Gastrocnemius medialis (tissue), 4 donors: ENCODE measurements around the gene BRF1. TPM values are rescaled to one million over a fixed set of nuclear protein-coding genes. Genes with fewer than 3 reads are reported as not detected.

Experiments
- ATAC-seq, 2 donors: fragments of 150-250 bp; one replicate each; pipeline ENCODE4 v1.9.1; 2016
- DNase-seq, 2 donors: peaks; one replicate each; pipeline ENCODE4 v3.0.0-alpha.2; 2019
- H3K27ac ChIP-seq, 4 donors: fragments of 200-600 bp; sonication (generic); 1 replicate in 1 of 4; 2 replicates in 3 of 4; pipeline ENCODE4 v1.5.1; 2016 to 2018; ENCODE audit warnings: mild to moderate bottlenecking in 2 of 4, moderate library complexity in 1 of 4
- H3K27me3 ChIP-seq, 3 donors: fragments of 200-600 bp; sonication (generic) in 2 of 3; 1 replicate in 1 of 3; 2 replicates in 2 of 3; pipeline versions ENCODE4 v1.5.1 to v1.6.0; 2016 to 2019; ENCODE audit warnings: mild to moderate bottlenecking in 1 of 3, moderate library complexity in 1 of 3
- H3K36me3 ChIP-seq, 2 donors: fragments of 200-600 bp; sonication (generic) in 1 of 2; one replicate each; pipeline ENCODE4 v1.5.1; 2017 to 2018
- H3K4me1 ChIP-seq, 2 donors: fragments of 200-600 bp; sonication (generic) in 1 of 2; one replicate each; pipeline ENCODE4 v1.5.1; 2016 to 2017; ENCODE audit warnings: mild to moderate bottlenecking in 2 of 2
- H3K4me3 ChIP-seq, 4 donors: fragments of 200-600 bp; sonication (generic) in 3 of 4; 1 replicate in 1 of 4; 2 replicates in 3 of 4; pipeline ENCODE4 v1.5.1; 2016 to 2019; ENCODE audit warnings: mild to moderate bottlenecking in 2 of 4
- H3K9me3 ChIP-seq, 3 donors: fragments of 200-600 bp; sonication (generic) in 2 of 3; 1 replicate in 1 of 3; 2 replicates in 2 of 3; pipeline ENCODE4 v1.5.1; 2016 to 2019
- POLR2A ChIP-seq, 2 donors: fragments of 450-650 bp; IDR thresholded peaks; one replicate each; pipeline ENCODE4 v1.6.1; 2017; ENCODE audit warnings: antibody characterized with exemption in 2 of 2, mild to moderate bottlenecking in 2 of 2, moderate library complexity in 2 of 2
- in situ Hi-C, 4 donors: fragments of 200-750 bp; cut with MboI; loops; one replicate each; pipeline versions ENCODE4 v1.15.0 to v1.8.0; 2017; ENCODE audit warnings: low sequenced_read_pairs in 4 of 4
- intact Hi-C: fragments of 100-400 bp; cut with DNase I; formaldehyde crosslinking; loops from one replicate; pipeline ENCODE4 v1.15.1; 2023; ENCODE audit warnings: low total_unique reads
- total RNA-seq, 4 donors: library from RNA; depleted of rRNA; stranded (reverse); fragments of >200 nt; gene quantifications; one replicate each; pipeline versions ENCODE4 v1.1.0 to v1.2.3, GENCODE V29; 2016
- TF ChIP-seq, protein P1 (sequence below), 5 experiments: fragments of 450-650 bp in 3 of 5; fragments of 200-600 bp in 2 of 5; sonication (generic) in 2 of 5; IDR thresholded peaks in 4 of 5; conservative IDR thresholded peaks in 1 of 5; 1 replicate in 4 of 5; 2 replicates in 1 of 5; pipeline ENCODE4 v1.5.1; 2016 to 2019; ENCODE audit warnings: antibody characterized with exemption in 5 of 5, mild to moderate bottlenecking in 3 of 5, moderate library complexity in 3 of 5

BRF1 gene
- total RNA-seq, 4 donors from 2014 or later: 19.5 to 27.4 (median 21.4) TPM

DNA sequence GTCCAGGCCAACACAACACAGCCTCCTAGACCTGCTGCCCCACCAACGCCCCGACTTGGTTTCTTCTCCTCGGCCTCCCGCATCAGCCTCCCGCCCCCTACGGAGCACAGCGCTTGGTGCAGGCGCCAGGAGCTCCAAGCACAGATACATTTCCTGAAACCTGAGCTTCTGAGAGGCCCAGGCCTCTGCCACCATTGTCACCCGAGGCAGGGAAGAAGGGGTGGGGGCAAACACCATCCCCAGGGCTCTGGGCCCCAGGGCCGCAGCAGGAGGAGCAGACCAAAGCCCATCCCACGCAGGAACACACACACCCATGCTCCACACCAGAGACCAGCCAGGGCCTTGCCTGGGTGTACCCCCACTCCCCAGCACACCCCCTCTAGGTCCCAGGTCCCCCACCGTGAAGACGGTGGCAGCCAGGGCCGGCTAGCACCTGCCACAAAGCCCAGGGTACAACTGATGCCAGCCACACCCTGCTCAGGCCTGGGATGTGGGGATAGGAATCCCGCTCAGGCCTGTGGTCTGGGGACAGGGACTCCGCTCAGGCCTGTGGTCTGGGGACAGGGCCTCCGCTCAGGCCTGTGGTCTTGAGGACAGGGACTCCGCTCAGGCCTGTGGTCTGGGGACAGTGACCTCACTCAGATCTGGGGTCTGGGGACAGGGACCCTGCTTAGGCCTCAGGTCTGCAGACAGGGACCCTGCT lies 137.6 kb downstream of the BRF1 start:
- Histone ChIP-seq H3K9me3 (no peaks in the 10 kb centered on the region), H3K4me1 (peaks cover 41 to 71% of the 10 kb centered on the region in 2 donors), H3K27me3 (no peaks in the 10 kb centered on the region), H3K4me3 (no peak overlapping the region), H3K27ac (peak overlapping the region in 2 of 4 donors; percentile 68 to 85), H3K36me3 (no peaks in the 10 kb centered on the region)
- DNase-seq (no peak), ATAC-seq (no peak)
- in situ Hi-C loops: no loop called here
- TF ChIP-seq POLR2A (IDR thresholded peaks at IDR 0.05): no peak
- TF ChIP-seq, protein P1, sequence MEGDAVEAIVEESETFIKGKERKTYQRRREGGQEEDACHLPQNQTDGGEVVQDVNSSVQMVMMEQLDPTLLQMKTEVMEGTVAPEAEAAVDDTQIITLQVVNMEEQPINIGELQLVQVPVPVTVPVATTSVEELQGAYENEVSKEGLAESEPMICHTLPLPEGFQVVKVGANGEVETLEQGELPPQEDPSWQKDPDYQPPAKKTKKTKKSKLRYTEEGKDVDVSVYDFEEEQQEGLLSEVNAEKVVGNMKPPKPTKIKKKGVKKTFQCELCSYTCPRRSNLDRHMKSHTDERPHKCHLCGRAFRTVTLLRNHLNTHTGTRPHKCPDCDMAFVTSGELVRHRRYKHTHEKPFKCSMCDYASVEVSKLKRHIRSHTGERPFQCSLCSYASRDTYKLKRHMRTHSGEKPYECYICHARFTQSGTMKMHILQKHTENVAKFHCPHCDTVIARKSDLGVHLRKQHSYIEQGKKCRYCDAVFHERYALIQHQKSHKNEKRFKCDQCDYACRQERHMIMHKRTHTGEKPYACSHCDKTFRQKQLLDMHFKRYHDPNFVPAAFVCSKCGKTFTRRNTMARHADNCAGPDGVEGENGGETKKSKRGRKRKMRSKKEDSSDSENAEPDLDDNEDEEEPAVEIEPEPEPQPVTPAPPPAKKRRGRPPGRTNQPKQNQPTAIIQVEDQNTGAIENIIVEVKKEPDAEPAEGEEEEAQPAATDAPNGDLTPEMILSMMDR (IDR thresholded peaks at IDR 0.05 in 4 of 5, conservative IDR thresholded peaks at IDR 0.05 in 1 of 5): no peak
- intact Hi-C loops: loop anchor here (10.0 kb wide), 2 partner anchors 178 to 332 kb away; partner anchors contain the start of genes CLBA1 and TEDC1

DNA sequence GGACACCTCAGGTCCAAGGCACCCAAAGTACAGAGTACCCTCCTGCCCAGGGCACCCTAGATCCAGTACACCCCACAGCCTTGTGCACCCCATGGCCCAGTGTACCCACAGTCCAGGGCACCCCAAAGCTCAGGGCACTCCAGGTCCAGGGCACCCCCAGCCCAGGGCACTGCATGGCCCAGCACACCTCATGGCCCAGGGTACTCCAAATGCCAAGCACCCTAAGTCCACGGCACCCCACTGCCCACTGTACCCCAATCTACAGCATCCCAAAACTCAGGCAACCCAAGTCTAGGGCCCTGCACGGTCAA lies 138.2 kb downstream of the BRF1 start:
- TF ChIP-seq POLR2A (IDR thresholded peaks at IDR 0.05): no peak
- TF ChIP-seq, protein P1 (IDR thresholded peaks at IDR 0.05 in 4 of 5, conservative IDR thresholded peaks at IDR 0.05 in 1 of 5): no peak
- no peak for DNase-seq
- H3K36me3 ChIP-seq: no peaks in the 10 kb centered on the region
- in situ Hi-C loops: no loop called here
- no peak overlapping the region for H3K4me3 ChIP-seq
- ATAC-seq: no peak
- H3K27ac ChIP-seq: no peak overlapping the region
- H3K27me3 ChIP-seq: no peaks in the 10 kb centered on the region
- no peaks in the 10 kb centered on the region for H3K9me3 ChIP-seq
- H3K4me1 ChIP-seq: peaks cover 41 to 71% of the 10 kb centered on the region in 2 donors
- intact Hi-C loops: loop anchor here (10.0 kb wide), 2 partner anchors 178 to 332 kb away; partner anchors contain the start of genes CLBA1 and TEDC1

DNA sequence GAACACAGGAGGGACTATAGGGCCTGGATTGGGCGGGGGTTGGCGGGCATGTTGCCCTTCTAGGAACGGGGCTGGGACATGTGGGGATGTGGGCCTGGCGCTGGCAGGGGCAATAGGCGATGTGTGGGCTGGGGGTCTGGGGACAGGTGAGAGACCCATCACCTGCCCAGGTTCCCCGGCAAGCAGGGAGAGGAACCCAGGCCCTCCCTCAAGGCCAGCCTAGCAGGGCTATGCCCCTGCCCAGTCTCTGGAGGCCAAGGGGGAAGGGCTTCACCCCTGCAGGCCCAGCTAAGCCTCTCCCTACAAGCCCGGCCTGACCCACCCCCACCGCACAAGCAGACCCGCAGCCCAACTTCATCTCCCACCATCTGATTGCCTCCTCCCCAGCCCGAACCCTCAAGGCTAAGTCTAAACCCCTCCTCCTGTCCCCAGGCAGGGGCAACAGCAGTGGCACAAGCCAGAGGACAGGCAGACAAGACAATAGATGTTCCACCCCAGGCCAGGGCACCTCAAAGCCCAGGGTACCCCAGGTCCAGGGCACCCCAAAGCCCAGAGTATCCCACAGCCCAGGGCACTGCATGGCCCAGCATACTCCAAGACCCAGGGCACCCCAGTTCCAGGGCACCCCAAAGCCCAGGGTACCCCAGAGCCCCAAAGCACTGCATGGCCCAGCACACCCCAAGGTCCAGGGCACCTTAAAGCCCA lies 138.7 kb downstream of the BRF1 start:
- intact Hi-C loops (loop anchor here (10.0 kb wide), 2 partner anchors 177 to 333 kb away; partner anchors contain the start of genes CLBA1 and TEDC1), in situ Hi-C loops (no loop called here)
- H3K9me3 ChIP-seq: no peaks in the 10 kb centered on the region
- TF ChIP-seq, protein P1 (IDR thresholded peaks at IDR 0.05 in 4 of 5, conservative IDR thresholded peaks at IDR 0.05 in 1 of 5): no peak
- no peak for TF ChIP-seq POLR2A (IDR thresholded peaks at IDR 0.05)
- H3K27ac ChIP-seq: peak overlapping the region in 1 of 4 donors; percentile 0
- H3K4me1 ChIP-seq: peaks cover 40 to 71% of the 10 kb centered on the region in 2 donors
- ATAC-seq: no peak
- H3K36me3 ChIP-seq: no peaks in the 10 kb centered on the region
- no peak overlapping the region for H3K4me3 ChIP-seq
- no peak for DNase-seq
- no peaks in the 10 kb centered on the region for H3K27me3 ChIP-seq

DNA sequence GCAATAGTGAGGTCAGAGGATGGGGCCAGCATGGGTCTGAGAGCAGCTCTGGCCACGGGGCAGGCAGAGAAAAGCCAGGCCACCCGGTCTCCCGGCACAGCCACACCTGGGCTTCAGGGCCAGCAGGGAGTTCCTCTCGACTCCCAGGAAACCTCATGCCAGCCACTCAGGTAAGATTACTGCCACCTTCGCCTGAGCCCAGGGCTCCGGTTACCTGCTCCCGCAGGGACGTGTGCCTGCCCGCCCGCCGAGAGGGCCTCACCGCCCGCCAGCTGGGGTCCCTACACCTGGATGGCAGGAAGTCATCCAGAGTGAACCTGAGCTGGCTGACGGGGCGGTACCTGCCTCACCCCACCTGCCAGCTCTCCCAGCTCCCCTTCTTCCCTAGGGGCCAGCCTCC lies 139.5 kb downstream of the BRF1 start:
- Histone ChIP-seq H3K36me3 (no peaks in the 10 kb centered on the region), H3K27ac (peak overlapping the region in 2 of 4 donors; percentile 0 to 17), H3K4me1 (peaks cover 33 to 62% of the 10 kb centered on the region in 2 donors), H3K27me3 (no peaks in the 10 kb centered on the region), H3K4me3 (no peak overlapping the region), H3K9me3 (no peaks in the 10 kb centered on the region)
- TF ChIP-seq POLR2A (IDR thresholded peaks at IDR 0.05): no peak
- TF ChIP-seq, protein P1 (IDR thresholded peaks at IDR 0.05 in 4 of 5, conservative IDR thresholded peaks at IDR 0.05 in 1 of 5): no peak
- ATAC-seq (no peak), DNase-seq (no peak)
- intact Hi-C loops: loop anchor here (10.0 kb wide), 2 partner anchors 177 to 333 kb away; partner anchors contain the start of genes CLBA1 and TEDC1
- in situ Hi-C loops: no loop called here
